ENCODE data around the gene TMEM178B.

The TMEM178B gene

GRCh38 chr7:141497391-141497790 is 423.5 kb downstream of the TMEM178B start:
- no peak overlapping the region for H3K27ac ChIP-seq
- no peak for DNase-seq (ENCODE audit: low read depth, low spot score)

GRCh38 chr7:141500608-141501007 is 426.7 kb downstream of the TMEM178B start:
- Histone ChIP-seq H3K36me3 (ENCODE audit: insufficient read depth, low read length) (no peaks in the 10 kb centered on the region), H3K9me3 (ENCODE audit: low read depth, low read length) (no peaks in the 10 kb centered on the region), H3K9ac (ENCODE audit: insufficient read length) (no peak overlapping the region), H3K27ac (no peak overlapping the region), H3K4me3 (no peak overlapping the region)
- no peak for DNase-seq (ENCODE audit: low read depth, low spot score)
- TF ChIP-seq EZH2 (IDR thresholded peaks at IDR 0.05), result no peak
- TF ChIP-seq FOXP2 (optimal IDR thresholded peaks at IDR 0.05; ENCODE audit: control extremely low read depth, extremely low read length, insufficient read depth), result no peak
- TF ChIP-seq POLR2AphosphoS5 (IDR thresholded peaks at IDR 0.05; ENCODE audit: borderline replicate concordance, low read depth, low read length), result no peak

More at GRCh38 chr7:141497391-141497790, 423.5 kb downstream of the TMEM178B start:
- no peaks in the 10 kb centered on the region for H3K36me3 ChIP-seq (ENCODE audit: insufficient read depth, low read length)
- H3K9me3 ChIP-seq (ENCODE audit: low read depth, low read length), result no peaks in the 10 kb centered on the region
- H3K4me3 ChIP-seq, result no peak overlapping the region
- H3K9ac ChIP-seq (ENCODE audit: insufficient read length), result no peak overlapping the region
- TF ChIP-seq FOXP2 (optimal IDR thresholded peaks at IDR 0.05; ENCODE audit: control extremely low read depth, extremely low read length, insufficient read depth) (no peak), POLR2AphosphoS5 (IDR thresholded peaks at IDR 0.05; ENCODE audit: borderline replicate concordance, low read depth, low read length) (no peak)

GRCh38 chr7:141501451-141501850 is 427.6 kb downstream of the TMEM178B start:
- H3K4me3 ChIP-seq, result no peak overlapping the region
- H3K9ac ChIP-seq (ENCODE audit: insufficient read length), result no peak overlapping the region
- no peak for DNase-seq (ENCODE audit: low read depth, low spot score)
- H3K9me3 ChIP-seq (ENCODE audit: low read depth, low read length), result no peaks in the 10 kb centered on the region
- TF ChIP-seq POLR2AphosphoS5 (IDR thresholded peaks at IDR 0.05; ENCODE audit: borderline replicate concordance, low read depth, low read length) (no peak), FOXP2 (optimal IDR thresholded peaks at IDR 0.05; ENCODE audit: control extremely low read depth, extremely low read length, insufficient read depth) (no peak), EZH2 (IDR thresholded peaks at IDR 0.05) (no peak)
- no peaks in the 10 kb centered on the region for H3K36me3 ChIP-seq (ENCODE audit: insufficient read depth, low read length)
- no peak overlapping the region for H3K27ac ChIP-seq

GRCh38 chr7:141511316-141511675 is 437.4 kb downstream of the TMEM178B start:
- H3K4me3 ChIP-seq, result no peak overlapping the region
- no peak for DNase-seq (ENCODE audit: low read depth, low spot score)
- no peak for TF ChIP-seq EZH2 (IDR thresholded peaks at IDR 0.05)
- no peak for TF ChIP-seq POLR2AphosphoS5 (IDR thresholded peaks at IDR 0.05; ENCODE audit: borderline replicate concordance, low read depth, low read length)
- TF ChIP-seq FOXP2 (optimal IDR thresholded peaks at IDR 0.05; ENCODE audit: control extremely low read depth, extremely low read length, insufficient read depth), result no peak
- H3K27ac ChIP-seq, result no peak overlapping the region
- H3K9ac ChIP-seq (ENCODE audit: insufficient read length), result no peak overlapping the region
- H3K36me3 ChIP-seq (ENCODE audit: insufficient read depth, low read length), result no peaks in the 10 kb centered on the region
- no peaks in the 10 kb centered on the region for H3K9me3 ChIP-seq (ENCODE audit: low read depth, low read length)

GRCh38 chr7:141511676-141512396 is 438.0 kb downstream of the TMEM178B start:
- DNase-seq (ENCODE audit: low read depth, low spot score), result no peak
- Histone ChIP-seq H3K4me3 (no peak overlapping the region), H3K9ac (ENCODE audit: insufficient read length) (no peak overlapping the region)

GRCh38 chr7:141512597-141512996 is 438.7 kb downstream of the TMEM178B start:
- Histone ChIP-seq H3K9me3 (ENCODE audit: low read depth, low read length) (no peaks in the 10 kb centered on the region), H3K9ac (ENCODE audit: insufficient read length) (no peak overlapping the region), H3K4me3 (no peak overlapping the region), H3K27ac (no peak overlapping the region), H3K36me3 (ENCODE audit: insufficient read depth, low read length) (no peaks in the 10 kb centered on the region)
- no peak for DNase-seq (ENCODE audit: low read depth, low spot score)
- TF ChIP-seq EZH2 (IDR thresholded peaks at IDR 0.05) (no peak), POLR2AphosphoS5 (IDR thresholded peaks at IDR 0.05; ENCODE audit: borderline replicate concordance, low read depth, low read length) (no peak), FOXP2 (optimal IDR thresholded peaks at IDR 0.05; ENCODE audit: control extremely low read depth, extremely low read length, insufficient read depth) (no peak)

More at GRCh38 chr7:141511676-141512396, 438.0 kb downstream of the TMEM178B start:
- Histone ChIP-seq H3K36me3 (ENCODE audit: insufficient read depth, low read length) (no peaks in the 10 kb centered on the region), H3K9me3 (ENCODE audit: low read depth, low read length) (no peaks in the 10 kb centered on the region), H3K27ac (no peak overlapping the region)
- TF ChIP-seq EZH2 (IDR thresholded peaks at IDR 0.05) (no peak), FOXP2 (optimal IDR thresholded peaks at IDR 0.05; ENCODE audit: control extremely low read depth, extremely low read length, insufficient read depth) (no peak), POLR2AphosphoS5 (IDR thresholded peaks at IDR 0.05; ENCODE audit: borderline replicate concordance, low read depth, low read length) (no peak)

- H3K9ac ChIP-seq (ENCODE audit: insufficient read length), result no peak overlapping the region
- no peaks in the 10 kb centered on the region for H3K9me3 ChIP-seq (ENCODE audit: low read depth, low read length)
- no peak for DNase-seq (ENCODE audit: low read depth, low spot score)
- H3K4me3 ChIP-seq, result no peak overlapping the region
- TF ChIP-seq EZH2 (IDR thresholded peaks at IDR 0.05), result no peak
- TF ChIP-seq POLR2AphosphoS5 (IDR thresholded peaks at IDR 0.05; ENCODE audit: borderline replicate concordance, low read depth, low read length), result no peak
- no peak for TF ChIP-seq FOXP2 (optimal IDR thresholded peaks at IDR 0.05; ENCODE audit: control extremely low read depth, extremely low read length, insufficient read depth)
- no peak overlapping the region for H3K27ac ChIP-seq
- no peaks in the 10 kb centered on the region for H3K36me3 ChIP-seq (ENCODE audit: insufficient read depth, low read length)
These were observed 439.9 kb downstream of the TMEM178B start for GRCh38 chr7:141513720-141514119.

GRCh38 chr7:141515941-141516340 is 442.1 kb downstream of the TMEM178B start:
- Histone ChIP-seq H3K9ac (ENCODE audit: insufficient read length) (no peak overlapping the region), H3K9me3 (ENCODE audit: low read depth, low read length) (no peaks in the 10 kb centered on the region), H3K4me3 (no peak overlapping the region), H3K27ac (no peak overlapping the region), H3K36me3 (ENCODE audit: insufficient read depth, low read length) (no peaks in the 10 kb centered on the region)
- TF ChIP-seq EZH2 (IDR thresholded peaks at IDR 0.05) (no peak), POLR2AphosphoS5 (IDR thresholded peaks at IDR 0.05; ENCODE audit: borderline replicate concordance, low read depth, low read length) (no peak)
- DNase-seq (ENCODE audit: low read depth, low spot score), result no peak

- Histone ChIP-seq H3K9ac (ENCODE audit: insufficient read length) (no peak overlapping the region), H3K9me3 (ENCODE audit: low read depth, low read length) (no peaks in the 10 kb centered on the region), H3K36me3 (ENCODE audit: insufficient read depth, low read length) (no peaks in the 10 kb centered on the region), H3K4me3 (no peak overlapping the region), H3K27ac (no peak overlapping the region)
- TF ChIP-seq FOXP2 (optimal IDR thresholded peaks at IDR 0.05; ENCODE audit: control extremely low read depth, extremely low read length, insufficient read depth) (no peak), POLR2AphosphoS5 (IDR thresholded peaks at IDR 0.05; ENCODE audit: borderline replicate concordance, low read depth, low read length) (no peak), EZH2 (IDR thresholded peaks at IDR 0.05) (no peak)
- DNase-seq (ENCODE audit: low read depth, low spot score), result no peak
These were observed 445.8 kb downstream of the TMEM178B start for GRCh38 chr7:141519623-141520022.
